ENCODE measurements around the gene HYOU1.

DNA sequence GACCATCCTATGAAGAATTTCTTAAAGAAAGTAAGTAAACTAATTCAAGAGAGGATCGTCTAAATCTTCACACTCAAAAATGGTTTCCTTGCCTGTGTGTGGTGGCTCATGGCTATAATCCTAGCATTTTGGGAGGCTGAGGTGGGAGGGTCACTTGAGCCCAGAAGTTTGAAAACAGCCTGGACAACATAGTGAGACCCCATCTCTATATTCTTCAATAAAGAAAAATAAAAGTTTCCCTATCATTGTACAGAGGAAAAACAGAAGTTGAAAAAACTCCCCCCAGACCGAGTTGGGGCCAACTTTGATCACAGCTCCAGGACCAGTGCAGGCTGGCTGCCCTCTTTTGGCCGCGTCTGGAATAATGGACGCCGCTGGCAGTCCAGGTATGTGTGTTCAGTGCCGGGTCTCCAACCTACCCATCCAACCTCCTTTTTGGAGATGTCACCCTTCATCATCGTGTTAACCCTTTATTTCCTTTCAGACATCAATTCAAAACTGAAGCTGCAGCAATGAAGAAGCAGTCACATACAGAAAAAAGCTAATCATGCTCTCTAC is 41.9 kb downstream of the HYOU1 start:
- TF ChIP-seq, protein P1, sequence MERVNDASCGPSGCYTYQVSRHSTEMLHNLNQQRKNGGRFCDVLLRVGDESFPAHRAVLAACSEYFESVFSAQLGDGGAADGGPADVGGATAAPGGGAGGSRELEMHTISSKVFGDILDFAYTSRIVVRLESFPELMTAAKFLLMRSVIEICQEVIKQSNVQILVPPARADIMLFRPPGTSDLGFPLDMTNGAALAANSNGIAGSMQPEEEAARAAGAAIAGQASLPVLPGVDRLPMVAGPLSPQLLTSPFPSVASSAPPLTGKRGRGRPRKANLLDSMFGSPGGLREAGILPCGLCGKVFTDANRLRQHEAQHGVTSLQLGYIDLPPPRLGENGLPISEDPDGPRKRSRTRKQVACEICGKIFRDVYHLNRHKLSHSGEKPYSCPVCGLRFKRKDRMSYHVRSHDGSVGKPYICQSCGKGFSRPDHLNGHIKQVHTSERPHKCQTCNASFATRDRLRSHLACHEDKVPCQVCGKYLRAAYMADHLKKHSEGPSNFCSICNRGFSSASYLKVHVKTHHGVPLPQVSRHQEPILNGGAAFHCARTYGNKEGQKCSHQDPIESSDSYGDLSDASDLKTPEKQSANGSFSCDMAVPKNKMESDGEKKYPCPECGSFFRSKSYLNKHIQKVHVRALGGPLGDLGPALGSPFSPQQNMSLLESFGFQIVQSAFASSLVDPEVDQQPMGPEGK (CRISPR knock-in tag; IDR thresholded peaks at IDR 0.05; ENCODE audit: borderline replicate concordance), result 0 out of 2 replicates have a peak, but pooled peaks have one; percentile 10
- TF ChIP-seq SNAI2 (CRISPR knock-in tag; IDR thresholded peaks at IDR 0.05), result no peak
- TF ChIP-seq RARB (CRISPR knock-in tag; IDR thresholded peaks at IDR 0.05), result no peak
- TF ChIP-seq TCF4 (CRISPR knock-in tag; IDR thresholded peaks at IDR 0.05; ENCODE audit: borderline replicate concordance), result no peak
- no peak for TF ChIP-seq OSR1 (CRISPR knock-in tag; IDR thresholded peaks at IDR 0.05)
- no peak for TF ChIP-seq ZFP30 (CRISPR knock-in tag; IDR thresholded peaks at IDR 0.05)
- no peak for TF ChIP-seq ZNF70 (CRISPR knock-in tag; IDR thresholded peaks at IDR 0.05)
- TF ChIP-seq, protein P2, sequence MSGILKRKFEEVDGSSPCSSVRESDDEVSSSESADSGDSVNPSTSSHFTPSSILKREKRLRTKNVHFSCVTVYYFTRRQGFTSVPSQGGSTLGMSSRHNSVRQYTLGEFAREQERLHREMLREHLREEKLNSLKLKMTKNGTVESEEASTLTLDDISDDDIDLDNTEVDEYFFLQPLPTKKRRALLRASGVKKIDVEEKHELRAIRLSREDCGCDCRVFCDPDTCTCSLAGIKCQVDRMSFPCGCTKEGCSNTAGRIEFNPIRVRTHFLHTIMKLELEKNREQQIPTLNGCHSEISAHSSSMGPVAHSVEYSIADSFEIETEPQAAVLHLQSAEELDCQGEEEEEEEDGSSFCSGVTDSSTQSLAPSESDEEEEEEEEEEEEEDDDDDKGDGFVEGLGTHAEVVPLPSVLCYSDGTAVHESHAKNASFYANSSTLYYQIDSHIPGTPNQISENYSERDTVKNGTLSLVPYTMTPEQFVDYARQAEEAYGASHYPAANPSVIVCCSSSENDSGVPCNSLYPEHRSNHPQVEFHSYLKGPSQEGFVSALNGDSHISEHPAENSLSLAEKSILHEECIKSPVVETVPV (CRISPR knock-in tag; IDR thresholded peaks at IDR 0.05), result no peak
- no peak for TF ChIP-seq POU6F1 (CRISPR knock-in tag; IDR thresholded peaks at IDR 0.05; ENCODE audit: borderline replicate concordance, low read depth)

Measured in SK-N-SH treated with all-trans-retinoic acid at 6 μM for 48 hours (cell line).